Right hindlimb (tissue), 1 donor: ENCODE measurements around the gene RETREG1.
"Not testable (repeated sequence)": the region's sequence is repeated elsewhere in the genome, so short reads cannot be mapped to it uniquely, and the experiment has no call there.

Experiments used
- DNase-seq: peaks from one replicate; pipeline ENCODE4 v3.0.0-alpha.2; 2018

RETREG1 gene

DNA sequence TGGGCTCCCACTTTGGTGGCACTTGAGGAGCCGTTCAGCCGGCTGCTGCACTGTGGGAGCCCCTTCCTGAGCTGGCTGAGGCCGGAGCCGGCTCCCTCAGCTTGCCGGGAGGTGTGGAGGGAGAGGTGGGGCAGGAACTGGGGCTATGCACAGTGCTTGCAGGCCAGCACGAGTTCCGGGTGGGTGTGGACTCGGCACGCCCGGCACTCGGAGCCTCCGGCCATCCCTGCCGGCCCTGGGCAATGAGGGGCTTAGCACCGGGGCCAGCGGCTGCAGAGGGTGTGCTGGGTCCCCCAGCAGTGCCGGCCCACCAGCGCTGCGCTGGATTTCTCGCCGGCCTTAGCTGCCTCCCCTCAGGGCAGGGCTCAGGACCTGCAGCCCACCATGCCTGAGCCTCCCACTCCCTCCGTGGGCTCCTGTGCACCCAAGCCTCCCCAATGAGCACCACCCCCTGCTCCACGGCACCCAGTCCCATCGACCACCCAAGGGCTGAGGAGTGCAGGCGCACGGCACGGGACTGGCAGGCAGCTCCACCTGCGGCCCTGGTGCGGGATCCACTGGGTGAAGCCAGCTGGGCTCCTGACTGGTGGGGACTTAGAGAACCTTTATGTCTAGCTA lies 180.6 kb downstream of the RETREG1 start:
- DNase-seq, result not testable (repeated sequence)

DNA sequence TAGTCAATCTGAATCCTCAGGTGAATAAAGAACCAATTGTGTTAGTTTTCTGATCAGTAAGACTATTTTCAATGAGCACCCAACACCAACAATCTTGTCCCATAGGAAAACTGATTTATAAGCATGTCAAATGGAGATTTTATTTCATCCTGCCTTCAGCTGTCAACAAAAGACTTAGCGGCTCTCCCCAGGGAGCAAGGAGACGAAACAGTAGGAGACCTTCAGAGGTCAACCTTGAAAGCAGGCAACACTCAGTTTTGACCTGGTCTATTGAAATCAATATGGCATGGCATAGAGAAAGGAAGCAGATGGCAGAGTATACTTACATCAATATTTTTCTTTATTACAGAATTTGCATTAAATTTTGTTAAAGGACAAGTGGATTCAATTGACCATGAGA lies 185.3 kb downstream of the RETREG1 start:
- DNase-seq, result no peak

DNA sequence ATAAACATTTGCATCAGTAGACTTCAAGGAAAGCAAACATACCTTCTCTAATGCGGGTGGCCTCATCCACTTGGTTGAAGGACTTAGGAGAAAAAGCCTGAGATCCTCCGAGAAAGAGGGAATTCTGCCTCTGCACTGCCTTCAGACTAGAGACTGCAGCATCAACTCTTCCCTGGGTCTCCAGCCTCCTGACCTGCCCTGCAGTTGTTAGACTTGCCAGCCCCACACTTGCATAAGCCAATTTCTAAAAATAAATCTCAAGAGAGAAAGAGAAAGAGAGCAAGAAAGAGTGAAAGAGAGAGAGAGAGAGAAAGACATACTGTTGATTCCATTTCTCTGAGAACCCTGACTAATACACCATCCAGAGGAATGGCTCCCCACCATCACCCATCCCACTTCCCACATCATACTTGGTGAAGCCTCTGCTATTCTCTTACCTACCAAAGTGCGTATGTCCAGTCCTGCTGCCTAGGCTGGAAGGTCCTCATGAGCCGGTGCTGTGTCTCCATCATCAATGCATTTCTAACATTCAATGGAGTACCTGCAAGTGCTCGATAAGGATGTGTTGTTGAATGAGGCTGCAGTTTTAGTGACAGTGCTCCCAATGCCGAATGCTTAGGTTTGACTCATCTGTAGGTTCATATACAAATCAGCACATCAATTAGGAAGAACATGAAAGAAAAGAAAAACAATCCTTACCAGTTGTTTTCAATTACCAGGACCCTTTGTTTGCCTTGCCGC lies 186.3 kb downstream of the RETREG1 start:
- DNase-seq, result no peak

DNA sequence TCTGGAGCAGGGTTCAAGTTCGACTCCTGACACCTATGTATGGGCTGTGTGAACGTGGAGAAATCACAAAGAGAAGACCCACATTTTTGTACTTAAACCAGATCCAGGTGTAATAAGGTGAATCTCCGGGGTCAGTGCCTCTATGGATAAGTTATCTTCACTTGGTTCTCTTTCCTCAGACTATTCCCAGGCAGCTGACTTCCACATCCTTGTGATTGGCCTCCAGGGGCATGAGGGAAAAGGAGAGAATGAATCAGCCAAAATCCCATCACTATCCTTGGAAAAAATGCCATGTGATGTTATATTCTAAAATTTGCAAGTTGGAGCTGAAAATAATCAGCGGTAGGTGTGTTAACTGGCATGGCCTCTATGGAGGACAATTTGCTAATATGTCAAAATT lies 188.4 kb downstream of the RETREG1 start:
- DNase-seq, result no peak

DNA sequence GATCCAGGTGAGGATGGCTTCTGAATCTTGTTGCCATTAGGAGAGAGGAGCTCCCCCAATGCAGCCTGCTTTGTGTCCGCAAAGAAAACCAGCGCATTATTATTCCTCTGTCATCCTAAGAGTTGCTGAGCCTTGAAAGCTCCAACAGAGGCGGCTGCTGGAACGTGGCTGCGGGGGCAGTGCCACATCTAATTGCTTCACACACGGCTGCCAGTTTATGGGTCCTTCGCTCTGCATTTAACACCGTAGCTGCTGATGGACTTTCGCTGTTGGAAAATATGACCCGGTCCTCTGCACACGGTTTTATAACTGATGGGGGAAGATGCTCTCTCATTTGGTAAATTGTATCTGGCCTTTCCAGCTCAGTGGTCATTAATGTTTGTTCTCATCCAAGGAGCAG lies 189.2 kb downstream of the RETREG1 start:
- DNase-seq, result no peak
